ENCODE data around the gene GBGT1.

Gene GBGT1

GRCh38 chr9:133140174-133140505 lies 23.6 kb downstream of the GBGT1 start:
- TF ChIP-seq TAF1 (IDR thresholded peaks at IDR 0.05; ENCODE audit: borderline replicate concordance, insufficient read depth, low read length) (no peak), POLR2AphosphoS5 (IDR thresholded peaks at IDR 0.05; ENCODE audit: low read depth, low read length) (no peak), REST (IDR thresholded peaks at IDR 0.05; ENCODE audit: insufficient read depth in 1 of 2, low read depth in 2 of 2, low read length in 2 of 2) (no peak), SIN3A (IDR thresholded peaks at IDR 0.05; ENCODE audit: borderline replicate concordance, insufficient read depth, low read length) (no peak), FOXP2 (optimal IDR thresholded peaks at IDR 0.05; ENCODE audit: borderline replicate concordance, extremely low read depth, extremely low read length, insufficient read depth) (no peak)

DNA sequence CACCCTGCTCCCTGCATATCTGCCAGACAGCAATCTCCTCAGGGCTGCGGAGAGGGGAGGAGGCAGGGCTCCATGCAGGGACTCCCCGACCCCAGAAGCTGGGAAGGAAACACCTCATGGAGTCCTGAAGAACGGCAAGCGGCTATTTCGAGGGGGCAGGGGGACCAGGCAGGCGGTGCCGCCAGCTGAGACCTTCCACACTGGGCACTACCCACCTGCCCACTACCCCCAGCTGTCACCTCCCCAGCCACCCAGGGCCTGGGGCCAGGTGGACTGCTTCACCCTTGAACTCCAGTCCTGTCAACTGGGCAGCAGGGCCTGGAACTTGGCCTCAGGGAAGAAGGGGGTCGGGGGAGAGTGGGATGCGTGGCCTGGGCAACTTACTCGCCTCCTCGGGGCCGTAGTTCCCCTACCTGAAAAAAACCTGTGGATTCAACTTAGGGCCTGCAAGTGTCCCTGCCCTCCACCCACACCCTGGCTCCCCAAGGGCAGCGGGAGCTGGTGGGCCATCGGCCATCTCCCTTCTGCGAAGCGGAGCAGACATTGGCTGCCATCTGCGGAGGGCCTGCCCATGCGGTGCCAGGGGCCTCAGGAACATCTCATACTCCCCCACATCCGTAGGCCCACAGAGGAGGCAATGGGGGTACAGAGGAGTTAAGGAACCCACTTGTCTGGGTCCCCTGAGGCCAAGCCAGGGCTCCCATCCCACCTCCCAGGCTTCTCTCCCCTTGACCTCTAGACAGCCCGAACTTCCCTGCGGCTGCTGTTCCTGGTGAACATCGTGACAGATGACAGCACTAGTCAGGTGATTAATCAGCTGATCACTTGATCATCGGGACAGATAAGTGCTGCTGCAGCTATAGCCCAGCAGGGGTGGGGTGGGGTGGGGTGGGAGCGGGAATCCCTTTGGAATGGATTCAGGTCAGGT lies 24.2 kb downstream of the GBGT1 start:
- TF ChIP-seq TAF1 (IDR thresholded peaks at IDR 0.05; ENCODE audit: borderline replicate concordance, insufficient read depth, low read length) (no peak), REST (IDR thresholded peaks at IDR 0.05; ENCODE audit: insufficient read depth in 1 of 2, low read depth in 2 of 2, low read length in 2 of 2) (no peak), FOXP2 (optimal IDR thresholded peaks at IDR 0.05; ENCODE audit: borderline replicate concordance, extremely low read depth, extremely low read length, insufficient read depth) (no peak), POLR2AphosphoS5 (IDR thresholded peaks at IDR 0.05; ENCODE audit: low read depth, low read length) (no peak), SIN3A (IDR thresholded peaks at IDR 0.05; ENCODE audit: borderline replicate concordance, insufficient read depth, low read length) (no peak)

- TF ChIP-seq POLR2AphosphoS5 (IDR thresholded peaks at IDR 0.05; ENCODE audit: low read depth, low read length): no peak
- no peak for TF ChIP-seq FOXP2 (optimal IDR thresholded peaks at IDR 0.05; ENCODE audit: borderline replicate concordance, extremely low read depth, extremely low read length, insufficient read depth)
- TF ChIP-seq REST (IDR thresholded peaks at IDR 0.05; ENCODE audit: insufficient read depth in 1 of 2, low read depth in 2 of 2, low read length in 2 of 2): no peak
- no peak for TF ChIP-seq TAF1 (IDR thresholded peaks at IDR 0.05; ENCODE audit: borderline replicate concordance, insufficient read depth, low read length)
- no peak for TF ChIP-seq SIN3A (IDR thresholded peaks at IDR 0.05; ENCODE audit: borderline replicate concordance, insufficient read depth, low read length)
Observed at GRCh38 chr9:133137451-133138231, 26.1 kb downstream of the GBGT1 start.

- no peak for TF ChIP-seq SIN3A (IDR thresholded peaks at IDR 0.05; ENCODE audit: borderline replicate concordance, insufficient read depth, low read length)
- no peak for TF ChIP-seq REST (IDR thresholded peaks at IDR 0.05; ENCODE audit: insufficient read depth in 1 of 2, low read depth in 2 of 2, low read length in 2 of 2)
- TF ChIP-seq FOXP2 (optimal IDR thresholded peaks at IDR 0.05; ENCODE audit: borderline replicate concordance, extremely low read depth, extremely low read length, insufficient read depth): no peak
- no peak for TF ChIP-seq POLR2AphosphoS5 (IDR thresholded peaks at IDR 0.05; ENCODE audit: low read depth, low read length)
- no peak for TF ChIP-seq TAF1 (IDR thresholded peaks at IDR 0.05; ENCODE audit: borderline replicate concordance, insufficient read depth, low read length)
Observed at GRCh38 chr9:133135146-133135745, 28.5 kb downstream of the GBGT1 start.
